ENCODE results near the gene BACE2.

The BACE2 gene

GRCh38 chr21:41230497-41230896 is 62.5 kb downstream of the BACE2 start:
- in situ Hi-C loops (cut with HindIII; ENCODE audit: low sequenced_read_pairs) = no loop called here
- DNase-seq (ENCODE audit: low read depth, low spot score) = no peak
- TF ChIP-seq, protein P1, sequence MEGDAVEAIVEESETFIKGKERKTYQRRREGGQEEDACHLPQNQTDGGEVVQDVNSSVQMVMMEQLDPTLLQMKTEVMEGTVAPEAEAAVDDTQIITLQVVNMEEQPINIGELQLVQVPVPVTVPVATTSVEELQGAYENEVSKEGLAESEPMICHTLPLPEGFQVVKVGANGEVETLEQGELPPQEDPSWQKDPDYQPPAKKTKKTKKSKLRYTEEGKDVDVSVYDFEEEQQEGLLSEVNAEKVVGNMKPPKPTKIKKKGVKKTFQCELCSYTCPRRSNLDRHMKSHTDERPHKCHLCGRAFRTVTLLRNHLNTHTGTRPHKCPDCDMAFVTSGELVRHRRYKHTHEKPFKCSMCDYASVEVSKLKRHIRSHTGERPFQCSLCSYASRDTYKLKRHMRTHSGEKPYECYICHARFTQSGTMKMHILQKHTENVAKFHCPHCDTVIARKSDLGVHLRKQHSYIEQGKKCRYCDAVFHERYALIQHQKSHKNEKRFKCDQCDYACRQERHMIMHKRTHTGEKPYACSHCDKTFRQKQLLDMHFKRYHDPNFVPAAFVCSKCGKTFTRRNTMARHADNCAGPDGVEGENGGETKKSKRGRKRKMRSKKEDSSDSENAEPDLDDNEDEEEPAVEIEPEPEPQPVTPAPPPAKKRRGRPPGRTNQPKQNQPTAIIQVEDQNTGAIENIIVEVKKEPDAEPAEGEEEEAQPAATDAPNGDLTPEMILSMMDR (IDR thresholded peaks at IDR 0.05; ENCODE audit: low read depth, low read length) = no peak
- H3K4me3 ChIP-seq (ENCODE audit: low read depth, low read length) = no peak overlapping the region

- TF ChIP-seq, protein P1 (IDR thresholded peaks at IDR 0.05; ENCODE audit: low read depth, low read length) = no peak
- no peak for DNase-seq (ENCODE audit: low read depth, low spot score)
- in situ Hi-C loops (cut with HindIII; ENCODE audit: low sequenced_read_pairs) = no loop called here
- no peak overlapping the region for H3K4me3 ChIP-seq (ENCODE audit: low read depth, low read length)
These were observed 63.1 kb downstream of the BACE2 start for GRCh38 chr21:41231060-41231459.

- in situ Hi-C loops (cut with HindIII; ENCODE audit: low sequenced_read_pairs) = no loop called here
- TF ChIP-seq, protein P1 (IDR thresholded peaks at IDR 0.05; ENCODE audit: low read depth, low read length) = no peak
- no peak overlapping the region for H3K4me3 ChIP-seq (ENCODE audit: low read depth, low read length)
- DNase-seq (ENCODE audit: low read depth, low spot score) = no peak
These were observed 64.1 kb downstream of the BACE2 start for GRCh38 chr21:41232013-41232412.

DNA sequence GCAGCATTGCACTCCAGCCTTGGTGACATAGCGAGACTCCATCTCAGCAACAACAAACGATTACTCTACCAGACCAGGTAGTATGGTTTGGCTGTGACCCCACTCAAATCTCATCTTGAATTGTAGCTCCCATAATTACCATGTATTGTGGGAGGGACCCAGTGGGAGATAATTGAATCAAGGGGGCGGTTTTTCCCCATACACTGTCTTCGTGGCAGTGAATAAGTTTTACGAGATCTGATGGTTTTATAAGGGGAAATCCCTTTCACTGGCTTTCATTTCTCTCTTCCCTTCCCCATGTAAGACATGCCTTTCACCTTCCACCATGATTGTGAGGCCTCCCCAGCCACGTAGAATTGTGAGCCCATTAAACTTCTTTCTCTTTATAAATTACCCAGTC is 66.0 kb downstream of the BACE2 start:
- TF ChIP-seq, protein P1 (IDR thresholded peaks at IDR 0.05; ENCODE audit: low read depth, low read length) = no peak
- H3K4me3 ChIP-seq (ENCODE audit: low read depth, low read length) = no peak overlapping the region
- in situ Hi-C loops (cut with HindIII; ENCODE audit: low sequenced_read_pairs) = no loop called here
- DNase-seq (ENCODE audit: low read depth, low spot score) = no peak

GRCh38 chr21:41234569-41234968 is 66.6 kb downstream of the BACE2 start:
- H3K4me3 ChIP-seq (ENCODE audit: low read depth, low read length) = no peak overlapping the region
- in situ Hi-C loops (cut with HindIII; ENCODE audit: low sequenced_read_pairs) = no loop called here
- no peak for DNase-seq (ENCODE audit: low read depth, low spot score)
- TF ChIP-seq, protein P1 (IDR thresholded peaks at IDR 0.05; ENCODE audit: low read depth, low read length) = no peak

GRCh38 chr21:41235201-41235600 is 67.2 kb downstream of the BACE2 start:
- TF ChIP-seq, protein P1 (IDR thresholded peaks at IDR 0.05; ENCODE audit: low read depth, low read length) = no peak
- H3K4me3 ChIP-seq (ENCODE audit: low read depth, low read length) = no peak overlapping the region
- in situ Hi-C loops (cut with HindIII; ENCODE audit: low sequenced_read_pairs) = no loop called here

More at GRCh38 chr21:41235201-41235600, 67.2 kb downstream of the BACE2 start:
- no peak for DNase-seq (ENCODE audit: low read depth, low spot score)

Data from astrocyte of the spinal cord (primary cell).